Prostate gland (tissue), 1 donor: ENCODE results near the gene SLC17A7.
"Not testable (repeated sequence)": the region's sequence is repeated elsewhere in the genome, so short reads cannot be mapped to it uniquely, and the experiment has no call there.

Experiments
- POLR2A ChIP-seq: fragments of 450-650 bp; IDR thresholded peaks from one replicate; pipeline ENCODE4 v1.6.1; 2016; ENCODE audit warnings: antibody characterized with exemption, mild to moderate bottlenecking
- POLR2AphosphoS5 ChIP-seq: sonication (generic); formaldehyde crosslinking; IDR thresholded peaks from one replicate; pipeline ENCODE4 v1.6.1; 2017; ENCODE audit warnings: antibody characterized with exemption

DNA sequence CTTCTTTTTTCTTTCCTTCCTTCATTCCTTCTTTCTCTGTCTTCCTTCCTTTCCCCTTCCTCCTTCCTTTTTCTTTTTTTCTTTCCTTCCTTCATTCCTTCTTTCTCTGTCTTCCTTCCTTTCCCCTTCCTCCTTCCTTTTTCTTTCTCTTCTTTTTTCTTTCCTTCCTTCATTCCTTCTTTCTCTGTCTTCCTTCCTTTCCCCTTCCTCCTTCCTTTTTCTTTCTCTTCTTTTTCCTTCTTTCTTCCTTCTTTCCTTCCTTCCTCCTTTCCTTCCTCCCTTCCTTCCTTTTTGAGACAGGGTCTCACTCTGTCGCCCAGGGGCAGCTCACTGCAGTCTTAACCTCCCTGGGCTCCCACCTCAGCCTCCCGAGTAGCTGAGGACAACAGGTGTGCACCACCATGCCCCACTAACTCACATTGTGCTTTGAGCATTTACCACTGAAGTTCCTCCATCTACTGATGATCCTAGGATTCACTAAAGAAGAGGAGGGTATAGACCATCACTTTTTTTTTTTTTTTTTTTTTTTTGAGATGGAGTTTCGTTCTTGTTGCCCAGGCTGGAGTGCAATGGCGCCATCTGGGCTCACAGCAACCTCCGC, 2.9 kb upstream of the SLC17A7 start:
- TF ChIP-seq POLR2A, POLR2AphosphoS5: not testable (repeated sequence)
